Renal cortex interstitium (tissue), 11 donors: Measurements from ENCODE around the gene CHRNA4. TPM values are rescaled to one million over a fixed set of nuclear protein-coding genes. Genes with fewer than 3 reads are reported as not detected.

Experiments
- DNase-seq, 11 donors: peaks; one replicate each; pipeline ENCODE4 v3.0.0-alpha.2; 2013; ENCODE audit warnings: low read depth in 9 of 11, low spot score in 4 of 11; ENCODE audit errors: extremely low read depth in 1 of 11
- polyA plus RNA-seq, 3 donors: library from polyadenylated mRNA; unstranded; fragments of 120-200 nt; gene quantifications; one replicate each; pipeline ENCODE4 v1.2.1, GENCODE V29; 2013; ENCODE audit not compliant: insufficient read length in 3 of 3

The CHRNA4 gene
- polyA plus RNA-seq, 3 donors = 9.5 to 37.9 (median 11.4) TPM

- no peak for DNase-seq
These were observed 7.9 kb upstream of the CHRNA4 start for GRCh38 chr20:63369024-63369530.

DNA sequence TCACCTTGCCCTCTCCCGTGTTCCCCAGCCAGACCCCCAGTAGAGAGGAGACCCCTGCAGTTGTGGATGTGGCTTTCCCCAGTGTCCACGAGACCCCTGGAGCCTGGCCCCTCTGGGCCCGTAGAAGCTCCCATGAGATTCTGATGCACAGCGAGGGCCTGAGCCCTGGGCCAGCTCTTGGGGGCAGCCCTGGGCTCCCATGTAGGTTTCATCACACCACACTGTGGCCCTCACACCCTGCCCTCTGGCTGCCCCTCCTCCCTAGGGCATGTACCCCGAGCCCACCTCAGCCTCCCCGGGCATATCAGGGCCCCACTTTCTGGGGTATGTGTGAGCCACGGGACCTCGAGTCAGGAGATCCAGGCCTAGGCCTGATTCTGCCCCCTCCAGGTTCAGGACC lies 7.0 kb upstream of the CHRNA4 start:
- no peak for DNase-seq

DNA sequence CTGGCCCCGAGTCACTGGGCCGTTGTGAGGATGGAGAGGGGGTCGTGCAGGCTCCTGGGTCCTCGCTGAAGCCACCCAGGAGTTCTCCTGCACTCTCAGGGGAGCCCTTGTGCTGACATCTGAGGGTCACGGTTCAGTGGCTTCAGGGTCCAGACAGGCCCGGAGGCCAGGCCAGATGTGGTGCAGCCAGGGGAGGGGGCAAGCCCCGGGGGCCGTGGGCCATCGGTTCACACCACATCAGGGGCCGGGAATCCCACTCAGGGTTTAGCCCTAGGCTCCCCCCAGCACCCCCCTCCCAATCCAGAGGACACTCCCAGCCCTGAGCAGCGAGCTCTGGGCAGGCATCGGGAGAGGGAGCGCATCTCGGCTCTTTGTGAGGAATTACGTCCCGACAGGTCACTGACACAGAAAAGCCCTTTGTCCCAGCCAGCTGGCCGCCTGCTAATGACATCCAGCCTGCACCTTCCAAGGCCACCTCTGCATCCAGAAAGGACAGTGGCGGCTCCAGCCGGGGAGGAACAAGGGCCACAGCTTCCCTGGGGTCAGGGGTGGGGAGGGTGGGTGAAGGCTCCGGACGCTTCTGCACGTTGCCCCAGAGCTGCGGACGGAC lies 6.4 kb upstream of the CHRNA4 start:
- no peak for DNase-seq

DNA sequence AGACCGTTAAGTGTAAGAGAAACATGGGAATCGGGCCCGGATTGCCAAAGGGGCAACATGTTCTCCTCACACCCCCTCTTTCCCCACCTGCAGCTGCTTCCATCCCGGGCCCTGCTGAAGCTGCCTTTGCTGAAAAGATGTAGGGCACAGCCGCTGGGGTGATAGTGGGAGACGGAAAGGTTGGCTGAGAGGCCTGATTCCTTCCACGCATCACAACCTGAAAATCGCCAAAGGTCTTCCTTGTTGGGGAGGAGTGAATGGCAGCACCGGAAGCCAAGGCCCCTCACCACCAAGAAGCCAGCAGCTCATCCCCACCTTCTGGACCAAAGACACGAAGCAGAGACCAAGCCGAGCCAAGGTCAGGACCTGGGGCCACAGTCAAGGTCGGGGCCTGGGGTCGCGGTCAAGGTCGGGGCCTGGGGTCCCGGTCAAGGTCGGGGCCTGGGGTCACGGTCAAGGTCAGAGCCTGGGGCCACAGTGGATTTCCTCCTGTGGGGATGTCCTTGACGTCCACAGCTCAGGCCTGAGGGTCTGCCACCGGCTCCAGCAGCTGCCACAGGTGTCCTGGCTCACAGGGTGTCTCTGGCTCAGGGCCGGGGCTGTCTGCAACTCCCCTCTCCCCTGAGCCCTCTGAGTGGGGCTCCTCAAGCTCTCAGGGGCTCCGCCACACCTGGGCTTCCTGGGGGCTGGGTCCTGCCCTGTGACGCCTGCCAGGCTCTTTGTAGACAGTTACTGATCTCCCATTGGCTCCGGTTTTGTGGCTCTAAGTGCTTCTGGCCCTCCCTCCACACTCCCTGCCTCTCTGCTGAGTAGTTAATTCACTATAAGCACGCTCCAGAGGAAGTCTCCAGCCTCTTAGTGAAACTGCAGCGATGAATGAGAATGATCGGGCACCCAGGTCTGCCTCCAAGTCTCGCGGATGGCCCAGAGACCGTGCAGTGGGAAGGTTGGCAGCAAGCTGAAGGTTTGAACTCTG lies 5.5 kb upstream of the CHRNA4 start:
- no peak for DNase-seq

- DNase-seq = no peak
These were observed 4.6 kb upstream of the CHRNA4 start for GRCh38 chr20:63365601-63366389.

DNA sequence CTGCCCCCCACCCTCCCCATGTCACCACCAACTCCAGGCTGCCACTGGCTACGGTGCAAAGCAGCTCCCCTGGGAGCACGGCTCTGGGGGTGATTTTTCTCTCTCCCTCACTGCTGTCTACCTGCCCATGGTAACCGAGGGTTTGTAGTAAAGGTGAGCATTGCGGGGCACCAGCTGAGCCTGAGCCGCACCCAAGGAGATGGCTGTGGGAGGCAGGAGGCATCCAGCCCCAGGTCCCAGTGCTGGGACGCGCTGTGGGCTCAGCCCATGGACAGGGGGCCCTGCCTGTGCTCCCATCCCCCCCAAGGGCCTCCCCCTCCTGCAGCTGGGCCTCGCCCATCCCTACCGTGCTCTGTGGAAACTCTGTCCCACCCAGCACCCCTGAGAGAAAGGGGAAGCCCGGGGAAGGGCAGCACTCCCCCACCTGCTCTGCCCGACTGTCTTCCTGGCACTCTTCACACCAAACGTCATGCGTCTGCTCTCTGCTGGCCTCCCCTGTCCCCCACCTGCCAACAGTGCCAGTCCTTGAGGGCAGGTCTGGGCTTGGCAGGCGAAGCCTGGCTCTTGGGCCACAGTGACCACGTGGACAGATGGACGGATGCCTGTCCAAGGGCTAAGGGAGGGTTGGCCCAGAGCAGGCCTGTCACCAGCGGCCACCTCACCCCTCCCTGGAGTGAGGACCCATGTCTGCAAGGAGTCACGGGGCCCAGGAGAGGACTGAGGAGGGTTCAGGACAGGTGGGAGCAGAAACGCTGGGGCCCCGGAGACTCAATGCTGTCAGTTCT lies 3.8 kb upstream of the CHRNA4 start:
- DNase-seq = no peak

GRCh38 chr20:63363981-63364561 lies 2.9 kb upstream of the CHRNA4 start:
- no peak for DNase-seq

DNA sequence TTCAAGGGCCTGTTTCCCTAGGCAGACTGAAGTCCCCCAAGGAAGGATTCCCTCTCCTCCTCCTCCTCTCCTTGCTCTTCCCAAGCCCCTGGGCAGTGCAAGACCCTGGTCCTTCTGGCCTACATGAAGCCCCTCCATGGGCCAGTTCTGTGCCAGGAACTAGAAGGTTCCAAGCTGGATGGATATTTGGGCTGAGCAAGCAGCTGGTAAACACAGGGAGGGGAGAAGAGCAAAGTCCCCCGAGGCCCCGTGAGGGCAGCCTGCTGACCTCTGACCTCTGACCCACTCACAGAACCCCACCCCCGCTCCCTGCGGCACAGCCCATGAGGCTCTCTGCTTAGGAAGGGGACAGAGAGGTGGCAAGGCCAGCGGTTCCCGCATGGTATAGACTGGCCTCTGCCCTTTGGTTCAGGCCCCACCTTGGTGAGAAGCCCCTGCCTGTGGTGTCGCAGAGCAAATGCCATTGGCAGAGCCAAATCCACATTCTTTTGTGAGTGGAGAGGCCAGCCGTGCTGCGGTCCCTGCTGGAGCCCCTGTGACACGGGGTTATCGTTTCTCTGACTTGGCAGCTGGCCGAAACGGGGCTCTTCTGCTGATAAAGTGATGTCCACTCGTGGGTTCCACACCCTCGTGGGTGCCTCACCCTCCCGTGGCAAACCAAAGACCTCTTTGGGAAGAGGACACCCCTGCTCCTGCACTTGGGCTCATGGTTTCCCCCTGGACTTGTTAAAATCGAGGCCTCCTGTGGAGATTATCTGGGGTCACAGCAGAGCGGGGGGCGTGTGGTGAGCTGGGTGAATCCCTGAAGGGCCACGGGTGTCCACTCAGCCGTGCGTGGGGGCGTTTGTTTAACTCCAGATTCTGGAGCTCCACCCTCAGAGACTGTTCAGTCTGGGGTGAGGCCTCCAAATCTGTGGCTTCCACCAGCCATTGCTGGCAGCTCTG lies 2.1 kb upstream of the CHRNA4 start:
- no peak for DNase-seq

- no peak for DNase-seq
These were observed 1.4 kb upstream of the CHRNA4 start for GRCh38 chr20:63362436-63363009.

GRCh38 chr20:63361519-63362435 lies 628 bp upstream of the CHRNA4 start:
- no peak for DNase-seq

GRCh38 chr20:63359937-63360849 lies 956 bp downstream of the CHRNA4 start:
- no peak for DNase-seq

GRCh38 chr20:63359164-63359934 lies 1.8 kb downstream of the CHRNA4 start:
- no peak for DNase-seq

GRCh38 chr20:63357921-63358905 lies 2.9 kb downstream of the CHRNA4 start:
- DNase-seq = no peak
